GM10847 (cell line): ENCODE results near the gene RPS2.

Experiments used
- POLR2A ChIP-seq: IDR thresholded peaks from 2 replicates; pipeline ENCODE4 v1.6.1; 2011; ENCODE audit not compliant: insufficient read length; ENCODE audit errors: extremely low read depth

The RPS2 gene

DNA sequence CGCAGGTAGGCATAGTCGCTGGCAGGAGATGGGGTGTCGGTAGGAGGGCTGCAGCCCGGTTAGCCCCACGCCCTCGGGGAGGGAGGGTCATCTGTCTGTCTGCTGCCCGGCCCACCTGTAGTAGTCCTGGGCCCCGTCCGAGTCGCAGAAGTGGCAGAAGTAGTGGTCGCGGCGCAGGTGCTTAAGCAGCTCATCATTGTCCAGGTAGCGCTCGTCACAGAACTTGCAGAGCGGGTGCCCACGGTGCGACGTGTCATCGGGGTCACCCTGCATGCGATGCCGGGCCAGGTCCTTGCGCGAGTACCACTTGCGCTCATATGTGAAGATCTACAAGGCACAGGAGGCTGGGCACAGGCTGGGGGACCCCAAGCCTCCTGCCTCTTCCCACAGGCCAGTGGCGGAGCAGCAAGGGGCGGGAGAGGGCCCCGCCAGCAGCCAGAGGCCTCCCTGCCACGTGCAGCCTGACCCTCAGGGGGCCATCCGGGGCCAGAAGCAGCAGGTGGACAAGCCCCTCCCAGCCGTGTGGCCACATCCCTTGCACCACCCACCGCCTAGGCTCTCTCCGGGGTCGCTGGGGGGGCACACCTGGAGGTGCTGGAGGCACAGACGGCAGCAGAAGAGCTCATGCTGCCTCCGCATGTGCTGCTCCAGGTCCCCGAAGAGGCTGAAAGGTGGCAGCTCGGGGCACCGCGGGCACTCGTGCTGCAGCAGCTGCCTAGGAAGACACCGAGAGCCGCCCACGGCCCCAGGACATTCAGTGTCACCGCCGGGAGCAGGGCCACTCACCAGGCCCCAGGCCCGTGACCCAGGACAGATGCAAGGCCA lies 38.0 kb upstream of the RPS2 start:
- no peak for TF ChIP-seq POLR2A

DNA sequence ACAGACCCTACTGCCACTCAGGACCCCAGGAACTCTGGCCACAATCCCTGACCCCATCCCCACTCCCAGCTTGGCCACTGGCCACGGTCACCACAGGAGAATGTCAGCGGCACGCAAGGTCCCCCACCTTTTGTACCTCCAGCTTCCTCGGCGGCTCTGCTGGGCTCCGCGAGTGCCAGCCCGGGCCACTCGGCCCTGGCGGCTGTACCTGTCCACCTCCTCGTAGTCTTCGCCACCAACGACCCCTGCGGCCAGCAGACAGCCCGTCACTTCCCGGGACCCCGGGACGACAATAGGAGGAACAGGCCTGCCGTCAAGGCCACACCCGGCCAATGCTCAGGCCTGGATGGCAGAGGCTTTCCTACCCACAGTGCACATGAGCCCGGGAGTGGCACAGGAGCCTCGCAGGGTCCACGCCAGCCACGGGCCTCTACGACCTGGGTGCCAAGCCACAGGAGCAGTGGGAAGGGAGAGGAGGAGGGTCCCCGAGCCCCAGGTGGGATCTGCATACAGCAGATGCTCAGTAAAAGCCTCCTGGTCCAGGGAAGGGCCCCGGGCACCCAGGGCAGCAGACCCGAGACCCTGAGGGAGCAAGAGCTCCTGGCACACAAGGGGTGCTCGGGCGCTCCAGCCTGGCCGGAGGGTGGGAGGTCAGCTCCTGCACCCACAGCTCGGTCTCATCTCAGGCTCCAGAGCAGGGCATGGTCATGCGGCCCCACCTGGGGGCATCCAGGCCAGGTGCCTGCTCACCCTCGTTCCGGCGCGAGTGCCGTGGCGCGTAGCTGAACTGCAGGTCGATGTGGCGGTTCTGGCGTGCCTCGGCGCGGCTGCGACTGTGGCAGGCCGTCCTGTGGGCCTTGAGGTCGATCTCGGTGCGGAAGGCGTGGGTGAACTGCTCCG lies 37.1 kb upstream of the RPS2 start:
- no peak for TF ChIP-seq POLR2A

DNA sequence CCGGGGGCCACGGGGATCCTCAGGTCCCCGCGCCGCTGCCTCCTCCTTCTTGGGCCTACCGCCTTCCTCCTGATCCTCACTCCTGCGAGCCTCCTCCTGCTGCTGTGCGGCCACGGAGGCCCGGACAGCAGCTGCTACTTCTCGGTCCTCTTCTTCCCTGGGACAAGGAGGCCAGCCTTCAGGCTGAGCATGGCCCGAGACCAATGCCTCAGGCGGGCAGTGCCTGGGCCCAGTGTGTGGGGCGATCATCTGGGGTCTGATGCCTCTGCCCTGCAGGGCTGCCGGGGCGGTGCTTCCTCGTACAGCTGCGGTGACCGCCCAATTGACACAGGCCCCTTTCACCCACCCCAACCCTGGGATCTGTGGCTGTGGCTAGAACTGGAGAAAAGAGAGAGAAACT lies 36.4 kb upstream of the RPS2 start:
- TF ChIP-seq POLR2A, result no peak

DNA sequence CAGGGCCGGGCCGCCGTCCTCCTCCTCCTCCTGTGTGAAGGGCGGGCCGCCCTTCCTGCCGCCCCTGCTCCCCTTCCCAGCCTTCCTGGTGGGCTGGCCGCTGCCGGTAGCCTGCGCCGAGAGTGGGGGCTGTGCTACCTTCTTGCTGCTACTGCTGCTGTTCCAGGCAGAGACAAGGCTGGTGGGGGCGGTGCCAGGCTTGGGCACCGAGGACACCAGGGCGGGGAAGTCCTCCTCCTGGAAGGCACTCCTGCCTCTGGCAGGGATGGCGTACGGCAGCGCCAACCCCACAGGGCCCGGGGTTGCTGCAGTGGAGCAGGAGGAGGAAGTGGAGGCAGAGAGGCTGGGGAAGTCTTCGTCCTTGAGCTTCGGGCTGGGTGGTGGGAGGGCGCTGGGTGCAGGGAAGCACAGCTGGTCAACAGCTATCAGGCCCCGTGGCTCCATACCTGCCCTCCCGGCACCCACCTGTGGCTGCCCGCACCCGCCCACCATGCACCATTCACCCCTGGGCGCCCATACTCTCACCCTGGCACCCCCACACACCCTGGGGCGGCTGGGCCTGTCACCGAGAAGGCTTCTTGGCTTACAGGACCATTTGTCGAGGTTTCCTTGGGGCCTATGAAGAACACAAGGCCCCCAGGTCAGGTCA lies 35.4 kb upstream of the RPS2 start:
- TF ChIP-seq POLR2A, result no peak

DNA sequence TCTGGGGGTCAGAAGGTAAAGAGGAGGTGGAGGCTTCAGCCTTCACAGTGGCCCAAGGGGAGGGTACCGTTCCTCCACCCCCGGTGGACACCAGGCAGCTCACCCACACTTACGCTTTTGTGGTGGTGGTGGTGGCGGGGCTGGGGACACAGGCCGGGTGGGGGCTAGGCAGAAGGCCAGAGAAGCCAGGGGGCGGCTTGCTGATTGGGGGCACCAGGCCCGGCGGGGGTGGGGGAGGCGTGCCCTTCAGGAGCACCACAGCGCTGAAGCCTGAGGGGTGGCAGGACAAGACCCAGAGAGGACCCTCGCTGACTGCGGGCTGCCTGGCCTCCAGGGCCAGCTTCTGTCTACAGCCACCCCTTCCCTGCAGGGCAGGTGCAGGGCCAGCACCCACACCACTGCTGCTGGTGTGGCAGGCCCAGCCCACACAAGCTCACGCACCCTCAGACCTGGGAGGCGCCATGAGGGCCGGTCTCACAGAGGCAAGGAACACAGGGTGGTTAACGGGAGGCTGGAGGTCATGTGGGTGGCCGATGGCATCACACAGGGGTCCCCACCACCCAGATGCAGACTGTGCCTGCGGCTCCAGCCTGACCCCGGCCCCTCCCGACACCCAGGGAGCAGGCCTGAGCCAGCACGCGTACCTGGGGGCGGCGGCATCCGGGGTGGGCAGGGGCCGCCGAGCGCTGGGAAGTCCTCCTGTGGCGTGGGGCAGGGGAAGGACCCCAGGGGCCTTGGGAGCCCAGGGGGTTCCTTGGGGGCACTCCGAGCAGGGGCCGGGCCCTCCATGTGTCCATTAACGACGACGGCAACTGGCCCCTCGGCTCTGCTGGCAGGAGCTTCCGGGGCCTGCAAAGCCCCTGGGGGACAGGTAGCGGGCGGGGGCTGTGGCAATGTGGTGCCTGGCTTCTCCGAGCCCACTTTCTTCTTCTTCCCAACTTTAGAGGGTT lies 34.5 kb upstream of the RPS2 start:
- TF ChIP-seq POLR2A, result no peak

DNA sequence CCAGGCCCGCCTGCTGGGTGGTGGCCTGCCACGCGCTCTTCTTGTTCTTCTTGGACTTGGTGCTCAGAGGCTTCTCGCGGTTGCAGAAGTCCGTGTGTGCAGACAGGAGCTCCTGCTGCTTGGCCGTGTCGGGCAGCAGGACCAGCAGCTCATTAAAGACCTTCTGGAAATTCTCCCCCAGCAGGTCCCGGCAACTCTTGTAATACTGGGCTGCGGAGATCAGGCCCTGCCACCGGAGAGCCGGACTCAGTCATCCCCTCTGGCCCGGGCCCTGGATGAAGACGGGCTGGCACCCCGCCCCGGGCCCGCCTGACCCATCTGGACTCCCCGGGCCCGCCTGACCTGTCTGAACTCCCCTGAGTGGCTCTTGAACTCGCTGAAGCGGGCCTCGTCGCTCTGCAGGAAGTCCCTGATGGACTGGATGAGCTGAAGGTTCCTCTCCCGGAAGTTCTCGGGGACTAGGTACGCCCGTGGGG lies 33.8 kb upstream of the RPS2 start:
- no peak for TF ChIP-seq POLR2A

DNA sequence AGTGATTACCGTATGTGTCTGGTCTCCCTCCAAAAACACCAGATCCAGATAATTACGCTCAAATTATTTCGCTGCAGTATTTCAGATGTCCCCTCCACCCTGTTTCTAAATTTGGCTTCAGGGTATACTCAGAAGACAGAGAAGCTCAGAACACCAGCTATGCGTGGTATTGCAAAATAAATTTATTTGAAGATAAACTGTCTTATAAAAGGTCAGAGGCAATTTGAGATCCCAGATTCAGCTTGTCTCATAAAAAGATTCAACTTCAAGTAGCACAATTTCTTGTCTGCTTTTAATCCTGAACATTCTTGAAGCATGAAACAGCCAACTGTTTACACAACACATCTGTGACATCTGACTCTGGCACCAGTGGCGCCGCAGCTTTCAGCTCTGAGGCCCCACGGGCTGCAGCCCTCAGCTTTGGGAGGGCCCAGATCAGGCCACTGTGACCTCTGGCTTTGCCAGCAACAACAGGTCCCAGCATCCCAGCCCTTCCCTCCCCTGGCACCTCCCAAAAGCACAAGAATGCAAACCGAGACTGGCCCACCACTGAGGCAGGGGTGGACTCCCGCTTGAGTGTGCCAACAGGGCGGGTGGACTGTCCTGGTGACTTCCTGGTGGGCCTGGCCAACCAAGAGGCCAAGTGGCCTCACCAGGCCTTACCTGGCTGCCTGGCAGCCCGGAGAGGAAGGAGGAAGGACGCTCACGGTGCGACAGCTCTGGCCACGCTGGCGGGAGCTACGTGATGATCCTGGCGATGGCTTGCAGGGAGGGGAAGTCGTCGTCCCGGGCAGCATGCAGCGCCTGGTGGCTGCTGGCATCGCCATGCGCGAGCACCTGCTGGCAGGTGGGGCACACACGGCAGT lies 33.1 kb upstream of the RPS2 start:
- no peak for TF ChIP-seq POLR2A

DNA sequence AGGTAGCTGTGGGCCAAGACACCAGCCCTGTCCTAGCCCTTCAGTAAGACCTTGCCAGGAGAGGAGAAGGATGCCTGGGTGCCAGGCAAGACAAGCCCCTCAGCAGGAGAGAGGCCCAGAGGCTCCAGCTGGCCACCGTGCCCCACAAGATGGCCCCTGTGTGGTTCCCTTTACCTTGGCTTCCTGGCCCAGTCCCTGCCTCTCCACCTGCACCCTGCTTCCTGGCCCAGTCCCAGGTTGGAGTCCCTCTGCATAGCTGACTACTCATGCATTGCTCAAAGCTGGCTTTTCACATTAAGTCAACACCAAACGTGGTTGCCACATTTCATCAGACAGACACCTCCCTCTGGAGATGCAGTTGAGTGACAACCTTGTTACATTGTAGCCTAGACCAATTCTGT lies 29.1 kb upstream of the RPS2 start:
- TF ChIP-seq POLR2A, result no peak

DNA sequence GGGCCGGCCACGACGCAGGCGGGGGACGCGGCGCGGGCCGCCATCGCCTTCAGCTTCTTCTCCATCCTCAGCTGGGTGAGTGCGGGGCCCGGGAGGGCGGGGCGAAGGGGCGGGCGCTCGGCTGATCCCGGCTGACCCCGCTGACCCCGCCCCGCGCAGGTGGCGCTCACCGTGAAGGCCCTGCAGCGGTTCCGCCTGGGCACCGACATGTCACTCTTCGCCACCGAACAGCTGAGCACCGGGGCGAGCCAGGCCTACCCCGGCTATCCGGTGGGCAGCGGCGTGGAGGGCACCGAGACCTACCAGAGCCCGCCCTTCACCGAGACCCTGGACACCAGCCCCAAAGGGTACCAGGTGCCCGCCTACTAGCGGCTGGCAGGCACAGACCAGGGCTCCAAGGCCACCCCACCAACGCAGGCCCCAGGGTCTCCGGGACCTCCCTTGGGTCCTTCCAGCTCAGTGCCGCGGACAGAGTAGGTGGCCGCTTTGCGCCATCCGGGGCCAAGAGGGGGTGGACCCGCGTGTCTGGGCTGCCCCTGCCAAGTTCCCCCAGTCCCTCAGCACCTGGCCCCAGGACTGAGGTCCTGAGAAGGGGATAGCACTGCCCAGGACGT lies 28.2 kb upstream of the RPS2 start:
- no peak for TF ChIP-seq POLR2A

DNA sequence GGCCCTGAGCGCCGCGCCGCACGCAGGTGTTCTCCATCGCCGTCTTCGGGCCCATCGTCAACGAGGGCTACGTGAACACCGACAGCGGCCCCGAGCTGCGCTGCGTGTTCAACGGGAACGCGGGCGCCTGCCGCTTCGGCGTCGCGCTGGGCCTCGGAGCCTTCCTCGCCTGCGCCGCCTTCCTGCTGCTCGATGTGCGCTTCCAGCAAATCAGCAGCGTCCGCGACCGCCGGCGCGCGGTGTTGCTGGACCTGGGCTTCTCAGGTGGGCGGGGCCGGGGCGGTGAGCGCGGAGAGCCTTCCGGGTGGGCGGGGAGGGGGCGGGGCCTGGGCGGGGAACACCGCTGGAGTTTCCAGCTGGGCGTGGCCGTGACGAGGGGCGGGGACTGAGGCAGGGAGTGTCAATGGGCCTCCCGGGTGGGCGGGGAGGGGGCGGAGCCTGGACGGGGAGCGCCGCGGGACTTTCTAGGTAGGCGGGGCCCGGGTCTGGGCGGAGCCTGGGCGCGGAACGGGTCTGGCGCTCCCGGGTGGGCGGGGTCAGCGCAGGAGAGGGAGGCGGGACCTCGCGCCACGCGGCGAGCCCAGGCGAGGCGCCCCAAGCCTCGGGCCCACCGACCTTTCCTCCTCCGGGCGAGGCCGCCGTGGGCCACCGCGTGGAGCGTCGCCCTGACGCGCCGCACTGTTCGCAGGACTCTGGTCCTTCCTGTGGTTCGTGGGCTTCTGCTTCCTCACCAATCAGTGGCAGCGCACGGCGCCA lies 27.5 kb upstream of the RPS2 start:
- TF ChIP-seq POLR2A, result peak; percentile 43

DNA sequence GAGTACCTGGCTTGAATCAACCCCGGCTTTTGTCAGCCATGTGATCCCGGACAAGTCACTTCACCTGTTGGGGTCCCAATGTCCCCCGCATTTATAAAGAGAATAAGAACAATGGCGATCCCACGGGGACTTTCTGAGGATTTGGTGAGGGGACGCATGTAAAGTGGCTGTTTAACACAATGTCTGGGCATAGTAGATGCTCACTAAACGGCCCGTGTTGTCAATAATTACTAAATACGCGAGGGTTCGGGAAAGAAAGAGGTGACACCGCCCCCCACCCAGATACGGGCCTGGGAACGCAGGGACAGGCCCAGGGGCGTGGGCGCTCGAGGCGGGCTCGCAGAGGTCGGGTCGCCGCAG lies 26.9 kb upstream of the RPS2 start:
- TF ChIP-seq POLR2A, result no peak

DNA sequence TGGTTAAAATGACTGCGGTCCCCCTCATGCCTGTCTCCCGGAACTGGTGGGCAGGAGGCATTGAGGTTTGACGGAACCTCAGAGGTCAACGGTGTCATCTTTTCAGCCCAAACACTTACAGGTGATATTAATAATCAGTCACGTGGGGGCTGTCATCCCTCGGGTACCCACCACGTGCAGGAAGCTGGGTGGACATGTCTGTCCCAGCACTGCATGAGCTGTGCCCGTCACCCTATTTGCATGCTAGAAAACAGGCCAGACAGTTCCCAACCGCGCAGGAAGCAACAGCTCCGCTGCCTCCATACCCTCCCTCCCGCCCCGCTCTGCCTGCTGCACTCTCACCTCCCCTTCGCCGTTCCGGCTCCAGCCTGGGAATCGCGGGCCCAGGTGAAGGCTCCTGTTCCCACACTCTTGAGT lies 26.5 kb upstream of the RPS2 start:
- no peak for TF ChIP-seq POLR2A
